Esophagus squamous epithelium (tissue), 5 donors: Measurements from ENCODE around the gene DGCR6L. TPM values are rescaled to one million over a fixed set of nuclear protein-coding genes. Genes with fewer than 3 reads are reported as not detected.
A peak's percentile ranks its signal among the peaks of the same experiment; 100 is the strongest.
"Not testable (repeated sequence)": the region's sequence is repeated elsewhere in the genome, so short reads cannot be mapped to it uniquely, and the experiment has no call there.

Source experiments
- DNase-seq: peaks from one replicate; lab custom pipeline; 2025; lab: John Stamatoyannopoulos, UW
- H3K27ac ChIP-seq, 4 donors: fragments of 200-600 bp; sonication (generic); one replicate each; pipeline ENCODE4 v1.5.1; 2016 to 2019; ENCODE audit warnings: mild to moderate bottlenecking in 1 of 4
- H3K27me3 ChIP-seq, 4 donors: fragments of 200-600 bp; sonication (generic); 1 replicate in 3 of 4; 2 replicates in 1 of 4; pipeline versions ENCODE4 v1.5.1 to v1.6.0; 2017 to 2021; ENCODE audit warnings: antibody characterized with exemption in 1 of 4
- H3K36me3 ChIP-seq, 3 donors: fragments of 200-600 bp; sonication (generic); one replicate each; pipeline ENCODE4 v1.5.1; 2016 to 2019
- H3K4me1 ChIP-seq, 3 donors: fragments of 200-600 bp; sonication (generic); one replicate each; pipeline ENCODE4 v1.5.1; 2017 to 2019
- H3K4me3 ChIP-seq, 4 donors: fragments of 200-600 bp; sonication (generic); 1 replicate in 3 of 4; 2 replicates in 1 of 4; pipeline ENCODE4 v1.5.1; 2016 to 2019; ENCODE audit warnings: mild to moderate bottlenecking in 2 of 4, moderate library complexity in 1 of 4
- H3K9me3 ChIP-seq, 3 donors: fragments of 200-600 bp; sonication (generic); one replicate each; pipeline ENCODE4 v1.5.1; 2016 to 2019
- POLR2A ChIP-seq, 4 donors: fragments of 450-650 bp; IDR thresholded peaks; one replicate each; pipeline ENCODE4 v1.6.1; 2017; ENCODE audit warnings: antibody characterized with exemption in 4 of 4, mild to moderate bottlenecking in 4 of 4, moderate library complexity in 3 of 4
- WGBS, 2 donors: methylation state at CpG; one replicate each; pipeline ENCODE4 v1.1.5; 2018; 5-methylcytosine and 5-hydroxymethylcytosine counted together
- intact Hi-C: fragments of 100-400 bp; cut with DNase I; formaldehyde crosslinking; loops from one replicate; pipeline ENCODE4 v1.15.0; 2022
- total RNA-seq, 4 donors: library from RNA; depleted of rRNA; stranded (reverse); fragments of >200 nt; gene quantifications; one replicate each; pipeline ENCODE4 v1.1.0, GENCODE V29; 2016
- TF ChIP-seq, protein P1 (sequence below), 6 experiments: fragments of 450-650 bp in 4 of 6; fragments of 200-600 bp in 2 of 6; sonication (generic) in 2 of 6; IDR thresholded peaks; one replicate each; pipeline ENCODE4 v1.5.1; 2016 to 2019; ENCODE audit warnings: antibody characterized with exemption in 6 of 6, mild to moderate bottlenecking in 4 of 6, moderate library complexity in 4 of 6
- donor health status: DM: yes; HTN: yes; CAD: no.

Gene DGCR6L
- total RNA-seq, 4 donors from 2014 or later, result 35.7 to 56.2 (median 49.2) TPM

DNA sequence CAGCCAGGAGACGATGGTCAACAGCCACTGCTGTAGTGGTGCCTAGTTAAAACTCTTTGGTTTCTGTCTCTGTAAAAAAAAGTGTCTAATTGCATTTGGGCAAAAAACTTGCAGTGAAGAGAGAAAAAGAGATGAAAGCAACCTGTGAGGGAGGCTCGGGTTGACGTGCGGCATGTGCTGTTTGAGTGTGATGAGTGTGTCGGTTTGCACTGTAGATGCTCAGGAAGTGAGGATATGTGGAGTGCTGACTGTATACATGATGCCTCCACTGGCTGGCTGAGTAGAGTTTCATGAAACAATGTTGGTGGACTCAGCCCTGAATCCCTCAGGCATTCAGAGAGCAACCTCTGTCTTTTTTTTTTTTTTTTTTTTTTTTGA lies 4.3 kb upstream of the DGCR6L start:
- Histone ChIP-seq H3K9me3 (no peaks in the 10 kb centered on the region), H3K27ac (no peak overlapping the region), H3K27me3 (no peaks in the 10 kb centered on the region), H3K36me3 (no peaks in the 10 kb centered on the region), H3K4me3 (no peak overlapping the region), H3K4me1 (peaks cover 8 to 26% (median 9%) of the 10 kb centered on the region in 3 donors)
- TF ChIP-seq POLR2A (IDR thresholded peaks at IDR 0.05), result no peak
- TF ChIP-seq, protein P1, sequence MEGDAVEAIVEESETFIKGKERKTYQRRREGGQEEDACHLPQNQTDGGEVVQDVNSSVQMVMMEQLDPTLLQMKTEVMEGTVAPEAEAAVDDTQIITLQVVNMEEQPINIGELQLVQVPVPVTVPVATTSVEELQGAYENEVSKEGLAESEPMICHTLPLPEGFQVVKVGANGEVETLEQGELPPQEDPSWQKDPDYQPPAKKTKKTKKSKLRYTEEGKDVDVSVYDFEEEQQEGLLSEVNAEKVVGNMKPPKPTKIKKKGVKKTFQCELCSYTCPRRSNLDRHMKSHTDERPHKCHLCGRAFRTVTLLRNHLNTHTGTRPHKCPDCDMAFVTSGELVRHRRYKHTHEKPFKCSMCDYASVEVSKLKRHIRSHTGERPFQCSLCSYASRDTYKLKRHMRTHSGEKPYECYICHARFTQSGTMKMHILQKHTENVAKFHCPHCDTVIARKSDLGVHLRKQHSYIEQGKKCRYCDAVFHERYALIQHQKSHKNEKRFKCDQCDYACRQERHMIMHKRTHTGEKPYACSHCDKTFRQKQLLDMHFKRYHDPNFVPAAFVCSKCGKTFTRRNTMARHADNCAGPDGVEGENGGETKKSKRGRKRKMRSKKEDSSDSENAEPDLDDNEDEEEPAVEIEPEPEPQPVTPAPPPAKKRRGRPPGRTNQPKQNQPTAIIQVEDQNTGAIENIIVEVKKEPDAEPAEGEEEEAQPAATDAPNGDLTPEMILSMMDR (IDR thresholded peaks at IDR 0.05), result no peak
- DNase-seq, result no peak
- 72% methylated on average over 5 of the region's 5 CpGs for WGBS, 2 donors
- intact Hi-C loops, result no loop called here

DNA sequence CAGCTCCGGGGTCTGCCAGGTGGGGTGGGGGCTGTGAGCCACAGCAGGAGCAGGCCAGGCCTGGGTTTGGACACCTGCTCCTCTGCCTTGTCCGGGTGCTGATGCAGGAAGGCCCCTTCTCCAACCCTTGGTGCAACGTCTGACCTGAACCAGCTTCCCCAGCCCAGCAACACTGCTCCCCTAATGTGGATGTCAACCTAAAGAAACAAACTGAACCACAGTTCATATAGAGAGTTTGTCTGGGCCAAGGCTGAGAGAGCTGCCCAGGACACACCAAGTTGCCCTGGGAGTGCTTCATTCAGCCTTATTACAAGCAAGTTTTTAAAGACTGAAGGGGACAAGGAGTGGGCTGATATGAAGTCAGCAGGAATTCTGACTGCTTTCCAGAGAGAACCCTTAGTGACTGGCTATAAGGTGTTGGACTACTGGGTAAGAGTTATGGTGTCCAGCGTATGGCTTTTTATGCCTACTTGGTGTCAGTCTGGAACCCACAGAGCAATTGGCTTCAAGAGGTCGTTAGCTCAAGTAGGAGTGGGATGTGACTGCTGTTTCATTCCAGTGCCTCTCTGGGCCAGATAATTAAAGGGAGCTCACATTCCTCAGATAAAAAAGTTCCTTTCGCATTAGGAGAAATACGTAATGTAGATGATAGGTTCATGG lies 1.8 kb upstream of the DGCR6L start:
- H3K27ac ChIP-seq, H3K36me3 ChIP-seq, DNase-seq, H3K9me3 ChIP-seq, intact Hi-C loops, H3K4me3 ChIP-seq, H3K27me3 ChIP-seq: not testable (repeated sequence)
- H3K4me1 ChIP-seq, result peaks cover 15 to 51% (median 27%) of the 10 kb centered on the region in 3 donors
- WGBS, 2 donors, result 82 to 88% methylated on average over 4 of the region's 7 CpGs

DNA sequence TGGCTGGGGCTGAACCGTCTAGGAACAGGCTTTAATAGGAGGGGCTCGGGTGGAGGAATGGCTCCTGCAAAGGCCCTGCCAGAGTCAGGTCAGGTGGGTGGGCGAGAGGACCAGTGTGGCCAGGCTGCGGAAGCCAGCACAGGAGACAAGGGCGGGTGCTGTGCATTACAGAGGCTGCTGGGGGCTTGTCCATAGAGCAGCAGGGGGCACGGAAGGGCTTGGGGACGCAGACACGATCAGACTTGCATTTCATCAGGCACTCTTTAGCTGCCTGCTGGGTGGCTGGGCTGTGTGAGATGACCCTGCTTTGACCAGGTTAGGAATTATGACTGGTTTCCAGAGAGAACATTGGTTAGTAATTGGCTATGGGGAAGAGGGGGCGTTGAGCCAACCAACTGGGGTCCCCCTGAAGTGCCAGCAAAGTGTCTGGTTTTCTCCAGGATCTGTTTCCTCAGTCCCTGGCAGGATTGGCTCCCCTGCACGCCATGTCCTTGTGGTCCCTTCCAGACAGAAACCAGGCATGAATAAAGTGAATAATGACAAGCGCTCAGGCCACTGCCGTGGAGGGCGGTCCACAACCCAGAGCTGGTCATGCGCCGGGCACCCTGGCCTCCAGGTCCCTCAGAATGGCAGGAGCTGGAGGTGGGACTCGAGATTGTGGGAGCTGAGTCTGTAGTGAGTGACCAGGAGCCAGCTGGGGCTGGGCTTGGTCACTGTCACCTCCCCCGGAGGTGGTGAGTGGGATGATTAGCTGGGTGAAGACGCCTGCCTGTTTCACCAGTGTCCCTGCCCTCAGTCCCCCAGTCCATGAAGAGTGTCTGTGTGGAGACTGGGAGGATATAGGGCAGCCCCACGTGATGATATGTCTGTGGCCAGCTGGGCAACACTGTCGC lies 1.0 kb upstream of the DGCR6L start:
- WGBS, 2 donors, result 16 to 34% methylated on average over 2 to 5 of the region's 20 CpGs
- not testable (repeated sequence) for H3K9me3 ChIP-seq
- H3K4me3 ChIP-seq, result peak overlapping the region; percentile 84 to 97 (median 89)

DNA sequence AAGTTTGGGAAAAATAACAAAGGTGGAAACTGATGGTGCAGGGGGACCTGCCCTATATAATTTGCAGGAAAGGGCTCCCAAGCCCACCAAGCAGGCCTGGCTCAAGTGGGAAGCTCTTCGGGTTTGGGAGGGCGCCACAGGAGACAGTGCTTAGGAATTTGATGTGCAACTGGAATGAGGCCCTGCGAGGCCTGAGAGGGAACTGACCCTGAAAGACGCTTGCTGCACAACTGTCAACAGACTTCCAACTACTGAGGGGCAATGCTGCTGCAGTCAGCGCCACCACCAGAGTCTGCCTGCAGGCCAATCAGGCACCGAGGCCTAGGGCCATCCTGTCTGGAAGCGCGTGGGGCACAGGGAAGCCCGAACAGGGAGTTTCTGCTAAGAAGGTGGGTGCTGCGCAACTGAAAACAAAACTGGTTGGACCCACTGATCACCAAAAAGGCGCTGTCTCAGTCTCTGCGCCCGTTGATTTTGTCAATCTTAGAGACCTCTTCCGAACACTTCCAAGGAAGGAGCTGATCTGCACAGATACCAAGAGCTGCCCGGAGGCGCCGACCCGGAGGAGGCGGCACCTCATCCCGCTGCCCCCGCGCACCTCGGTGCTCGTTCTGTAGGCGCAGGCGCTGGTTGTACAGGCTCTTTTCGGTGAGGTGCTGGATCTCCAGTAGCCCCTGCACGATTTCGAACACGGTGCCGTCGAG lies 667 bp downstream of the DGCR6L start:
- Histone ChIP-seq H3K27ac (peak overlapping the region; percentile 90 to 94 (median 90)), H3K27me3 (no peaks in the 10 kb centered on the region), H3K4me1 (peaks cover 15 to 51% (median 27%) of the 10 kb centered on the region in 3 donors), H3K4me3 (peak overlapping the region; percentile 84 to 97 (median 89)), H3K9me3 (no peaks in the 10 kb centered on the region), H3K36me3 (peaks cover 0 to 14% (median 3%) of the 10 kb centered on the region in 3 donors)
- TF ChIP-seq, protein P1 (IDR thresholded peaks at IDR 0.05), result no peak
- no peak for TF ChIP-seq POLR2A (IDR thresholded peaks at IDR 0.05)
- intact Hi-C loops, result no loop called here
- no peak for DNase-seq
- WGBS, 2 donors, result 6 to 7% methylated on average over 15 to 17 of the region's 32 CpGs

More for the DNA sequence above, 1.0 kb upstream of the DGCR6L start:
- Histone ChIP-seq H3K4me1 (peaks cover 15 to 51% (median 27%) of the 10 kb centered on the region in 3 donors), H3K27ac (peak overlapping the region; percentile 90 to 94 (median 90))
- H3K27me3 ChIP-seq, DNase-seq, intact Hi-C loops, H3K36me3 ChIP-seq: not testable (repeated sequence)

DNA sequence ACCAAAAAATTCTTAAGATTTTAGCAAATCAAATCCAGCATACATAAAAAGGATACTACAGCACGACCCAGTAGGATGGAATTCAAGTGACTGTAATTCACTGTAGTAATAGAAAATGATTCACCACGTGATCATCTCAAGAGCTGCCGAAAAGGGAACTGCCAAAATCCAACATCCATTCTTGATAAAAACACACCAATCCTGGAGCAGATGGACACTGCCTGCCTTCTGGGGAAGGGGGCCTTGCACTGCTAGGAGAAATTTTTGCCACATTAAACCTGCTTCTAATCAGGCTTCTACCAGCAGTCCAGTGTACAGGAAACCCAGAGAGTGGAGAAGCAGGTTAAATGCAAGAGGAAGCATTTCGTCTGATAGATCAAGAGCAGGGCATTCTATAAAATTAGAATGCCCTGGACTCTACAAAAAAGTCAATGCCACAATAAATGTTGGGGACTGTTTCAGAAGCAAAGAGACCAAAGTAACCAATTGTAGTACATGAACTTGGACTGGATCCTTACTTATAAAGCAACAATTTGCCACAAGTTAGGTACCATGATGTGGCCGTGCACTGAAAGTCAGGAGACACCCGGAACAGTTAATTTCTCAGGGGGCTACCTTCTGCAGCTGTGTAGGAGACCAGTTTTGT lies 1.7 kb downstream of the DGCR6L start:
- intact Hi-C loops, H3K27me3 ChIP-seq, H3K27ac ChIP-seq, H3K9me3 ChIP-seq, DNase-seq: not testable (repeated sequence)
- H3K36me3 ChIP-seq, result peaks cover 0 to 17% (median 3%) of the 10 kb centered on the region in 3 donors
- peak overlapping the region in 1 of 4 donors; percentile 90 for H3K4me3 ChIP-seq
- WGBS, 2 donors, result 54 to 60% methylated on average over 6 of the region's 6 CpGs
- peaks cover 15 to 45% (median 27%) of the 10 kb centered on the region in 3 donors for H3K4me1 ChIP-seq

DNA sequence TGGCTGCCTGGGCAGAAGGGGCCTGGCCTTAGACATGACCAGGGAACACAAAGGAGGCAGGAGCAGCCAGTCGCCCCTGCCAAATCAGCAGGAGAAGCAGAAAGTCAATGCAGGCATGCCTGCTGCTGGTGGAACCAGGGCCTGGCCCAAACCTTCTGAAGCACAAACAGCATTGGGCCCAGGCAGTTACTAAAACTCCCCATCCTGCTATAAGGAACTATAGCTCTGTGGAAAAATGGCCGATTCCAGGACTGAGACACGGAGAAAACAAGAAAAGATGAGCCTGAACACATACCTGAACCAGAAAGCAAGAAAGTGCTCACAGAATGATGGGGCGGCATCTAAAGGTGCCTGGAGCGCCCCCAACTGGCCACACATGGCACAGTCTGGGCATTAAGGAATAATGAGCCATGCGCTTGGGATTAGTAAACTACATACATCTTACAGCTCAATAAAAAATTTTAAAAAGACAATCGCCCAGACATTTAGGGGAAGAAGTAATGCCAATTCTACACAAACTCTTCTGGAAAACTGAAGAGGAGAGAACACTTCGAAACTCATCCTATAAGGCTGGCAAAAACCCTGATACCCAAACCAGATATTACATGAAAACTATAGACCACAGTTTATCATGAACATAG lies 2.3 kb downstream of the DGCR6L start:
- H3K4me1 ChIP-seq, result peaks cover 15 to 45% (median 27%) of the 10 kb centered on the region in 3 donors
- DNase-seq, H3K4me3 ChIP-seq, H3K9me3 ChIP-seq, intact Hi-C loops, H3K27me3 ChIP-seq, H3K27ac ChIP-seq: not testable (repeated sequence)
- WGBS, 2 donors, result 42 to 52% methylated on average over 7 to 8 of the region's 8 CpGs
- TF ChIP-seq, protein P1 (IDR thresholded peaks at IDR 0.05), result peak in 5 of 6 experiments; percentile 6 to 64 (median 54)
- peaks cover 0 to 23% (median 3%) of the 10 kb centered on the region in 3 donors for H3K36me3 ChIP-seq
